GM12891 (cell line): ENCODE data around the gene RAET1E.

Source experiments
- POLR2A ChIP-seq: IDR thresholded peaks from 2 replicates; pipeline ENCODE4 v1.6.1; 2011; ENCODE audit warnings: low read depth, low read length, control low read depth
- POLR2AphosphoS5 ChIP-seq: IDR thresholded peaks from 2 replicates; pipeline ENCODE4 v1.6.1; 2011; ENCODE audit warnings: low read depth, low read length, control low read depth
- SPI1 ChIP-seq: IDR thresholded peaks from 2 replicates; pipeline ENCODE4 v1.6.1; 2011; ENCODE audit warnings: low read depth, low read length, control low read depth
- TAF1 ChIP-seq: IDR thresholded peaks from 2 replicates; pipeline ENCODE4 v1.6.1; 2011; ENCODE audit warnings: low read depth, low read length, control low read depth

GRCh38 chr6:149856256-149856994, 41.5 kb downstream of the RAET1E start:
- TF ChIP-seq POLR2A = no peak
- TF ChIP-seq POLR2AphosphoS5 = no peak
- no peak for TF ChIP-seq TAF1
- no peak for TF ChIP-seq SPI1
